CD4-positive, alpha-beta T cell treated with Interleukin-15 for 1 hour (primary cell): ENCODE results near the gene BORCS5.

Experiments
- DNase-seq: peaks from one replicate; pipeline ENCODE4 v3.0.0-alpha.2; 2020

BORCS5 gene

GRCh38 chr12:12436831-12437345 lies 80.0 kb downstream of the BORCS5 start:
- DNase-seq, result no peak

- DNase-seq, result peak; percentile 69
Observed at GRCh38 chr12:12439636-12440035, 82.8 kb downstream of the BORCS5 start.

GRCh38 chr12:12440784-12441428 lies 84.0 kb downstream of the BORCS5 start:
- no peak for DNase-seq

DNA sequence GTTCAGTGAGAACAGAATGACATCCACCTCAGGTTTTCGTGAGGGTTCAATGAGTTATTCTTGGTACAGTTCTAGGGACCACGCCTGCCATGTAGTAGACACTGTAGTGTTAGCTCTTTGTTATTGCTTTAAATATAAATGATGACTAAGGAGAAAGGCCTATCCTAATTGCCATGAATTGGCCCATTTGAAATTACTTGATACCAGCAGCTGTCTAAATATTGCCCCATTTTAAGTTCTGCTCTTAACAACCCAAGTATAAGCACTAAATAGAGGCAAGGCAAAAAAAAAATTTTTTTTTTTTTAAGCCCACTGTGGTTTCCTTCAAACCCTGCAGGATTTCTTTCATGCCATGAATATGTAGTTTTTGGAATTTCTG lies 84.5 kb downstream of the BORCS5 start:
- no peak for DNase-seq

DNA sequence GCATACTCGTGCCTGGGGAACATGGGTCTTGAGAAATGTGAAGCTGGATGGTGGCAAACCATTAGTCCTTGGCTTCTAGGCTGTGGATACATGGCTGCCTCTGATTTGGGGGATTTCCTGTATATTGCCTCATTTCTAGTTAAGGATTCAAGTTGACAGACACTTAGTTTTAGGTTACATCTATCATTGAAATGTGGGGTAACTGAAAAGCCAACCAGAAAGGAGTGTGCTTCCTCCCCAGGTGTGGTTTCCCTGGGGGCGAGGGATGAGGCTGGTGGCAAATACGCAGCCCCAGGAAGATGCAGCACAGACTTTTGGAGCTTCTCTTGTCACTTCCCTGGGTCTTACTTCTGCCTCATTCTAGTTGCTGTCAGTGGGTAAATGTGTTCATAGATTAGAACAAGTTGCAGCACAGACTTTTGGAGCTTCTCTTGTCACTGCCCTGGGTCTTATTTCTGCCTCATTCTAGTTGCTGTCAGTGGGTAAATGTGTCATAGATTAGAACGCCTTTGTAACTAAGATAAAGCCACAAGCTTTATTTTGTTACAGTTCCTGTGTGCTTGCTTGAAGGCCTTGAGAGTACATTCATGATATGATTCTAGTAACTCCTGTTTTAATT lies 85.1 kb downstream of the BORCS5 start:
- DNase-seq, result peak; percentile 67

DNA sequence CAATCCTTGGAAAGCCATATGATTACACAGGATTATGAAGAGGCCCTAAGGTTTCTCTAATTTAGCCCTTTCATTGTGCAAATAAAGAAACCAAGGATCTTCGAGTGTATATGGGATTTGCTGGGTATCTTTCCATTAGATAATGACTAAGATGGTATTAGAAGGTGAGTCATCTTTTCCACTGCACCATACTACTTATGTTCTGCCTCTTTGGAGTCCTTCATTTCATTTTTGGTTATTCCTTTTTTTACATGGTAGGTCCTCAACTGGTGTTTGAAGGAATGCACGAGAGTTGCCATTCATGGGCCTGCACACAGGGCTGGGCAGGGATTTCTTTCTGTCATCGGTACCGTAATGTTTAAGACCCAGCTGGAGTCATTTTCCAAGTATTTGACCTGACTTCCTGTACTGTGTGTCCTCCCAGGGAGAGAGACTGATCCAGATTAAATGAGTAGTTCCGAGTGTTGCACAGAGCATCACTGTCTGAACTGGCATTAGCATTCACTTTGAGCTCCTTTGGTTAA lies 85.7 kb downstream of the BORCS5 start:
- no peak for DNase-seq

DNA sequence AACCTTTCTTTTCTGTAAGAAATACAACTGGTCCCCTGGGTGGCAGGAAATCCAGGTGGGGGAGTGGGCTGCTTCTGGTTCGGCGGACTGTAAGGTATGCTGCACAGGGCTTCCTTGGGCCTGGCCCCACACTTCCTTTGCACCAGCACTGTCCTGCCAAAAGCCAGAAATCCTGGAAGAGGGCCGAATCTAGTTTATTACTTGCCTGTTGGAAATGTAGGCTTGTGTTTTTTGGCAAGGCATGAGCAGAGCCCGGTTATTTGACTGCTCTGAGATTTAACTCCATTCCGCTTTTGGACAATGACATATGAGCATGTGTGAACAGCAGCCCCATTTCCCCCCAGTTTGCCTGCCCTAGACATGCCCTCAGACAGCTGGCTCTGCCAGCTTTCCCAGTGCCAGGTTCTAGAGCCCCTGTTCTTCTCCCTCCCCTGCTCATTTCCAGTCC lies 86.6 kb downstream of the BORCS5 start:
- no peak for DNase-seq

DNA sequence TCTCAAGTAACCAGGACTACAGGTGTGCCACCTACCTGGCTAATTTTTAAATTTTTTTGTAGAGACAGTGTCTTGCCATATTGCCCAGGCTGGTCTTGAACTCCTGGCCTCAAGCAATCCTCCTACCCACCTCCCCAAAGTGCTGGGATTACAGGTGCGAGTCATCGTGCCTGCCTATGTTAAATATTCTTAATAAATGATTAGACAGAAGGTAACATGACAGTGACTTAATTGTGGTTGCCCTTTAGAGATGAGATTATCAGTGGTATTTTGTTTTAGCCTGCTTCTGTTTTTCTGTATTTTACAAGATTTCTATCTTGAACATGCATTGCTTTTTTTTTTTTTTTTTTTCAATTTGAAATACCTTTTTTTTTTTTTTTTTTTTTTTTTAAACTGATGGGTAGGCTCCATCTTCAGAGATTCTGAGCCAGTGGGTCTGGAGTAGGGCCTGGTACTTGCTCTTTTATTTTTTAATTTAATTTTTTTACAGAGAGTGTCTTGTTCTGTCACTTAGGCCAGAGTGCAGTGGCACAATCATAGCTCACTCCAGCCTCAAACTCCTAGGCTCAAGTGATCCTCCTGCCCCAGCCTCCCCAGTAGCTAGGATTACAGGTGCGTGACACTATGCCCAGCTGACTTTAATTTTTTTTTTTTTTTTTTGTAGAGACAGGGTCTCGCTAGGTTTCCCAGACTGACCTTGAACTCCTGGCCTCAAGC lies 88.4 kb downstream of the BORCS5 start:
- no peak for DNase-seq

- DNase-seq, result no peak
Observed at GRCh38 chr12:12445882-12446181, 89.0 kb downstream of the BORCS5 start.

DNA sequence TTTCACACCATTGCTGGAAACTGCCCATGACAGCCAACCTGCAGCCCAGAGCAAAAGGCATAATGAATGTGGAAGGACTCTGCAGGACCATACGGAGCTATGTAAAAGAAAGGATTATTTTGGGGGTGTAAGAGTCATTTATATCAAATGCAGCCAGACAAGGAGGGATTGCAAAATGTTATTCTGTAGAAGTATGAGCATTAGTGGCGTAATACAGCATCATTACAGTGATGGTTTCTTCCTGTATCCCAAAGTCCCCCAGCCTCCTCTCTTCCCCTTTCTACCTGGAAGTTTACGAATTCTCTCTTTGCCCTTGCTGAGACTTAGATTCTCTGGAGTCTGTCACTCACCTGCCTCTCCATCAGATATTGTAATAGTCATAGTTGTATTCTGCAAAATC lies 89.9 kb downstream of the BORCS5 start:
- no peak for DNase-seq

DNA sequence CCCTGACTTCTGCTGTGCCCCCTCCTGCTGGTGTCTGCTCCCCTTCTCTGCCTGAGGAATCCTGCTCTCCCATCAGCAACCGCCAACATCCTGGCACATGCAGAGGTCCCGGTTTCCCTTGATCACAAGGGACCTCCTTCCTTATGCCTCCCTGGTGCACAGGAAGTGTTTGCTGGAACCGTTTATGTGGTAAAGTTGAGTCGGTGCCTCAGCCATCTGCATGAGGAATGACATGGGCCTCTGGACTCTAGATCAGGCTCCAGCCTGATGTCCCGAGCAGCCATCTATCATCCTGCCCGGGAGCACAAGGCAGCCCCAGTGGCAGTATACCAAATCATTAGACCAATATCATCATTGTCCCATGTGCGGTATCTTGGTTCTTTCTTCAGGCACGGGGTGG lies 90.4 kb downstream of the BORCS5 start:
- no peak for DNase-seq

GRCh38 chr12:12447837-12448236 lies 91.0 kb downstream of the BORCS5 start:
- no peak for DNase-seq

- peak; percentile 61 for DNase-seq
Observed at GRCh38 chr12:12449533-12450025, 92.7 kb downstream of the BORCS5 start.

DNA sequence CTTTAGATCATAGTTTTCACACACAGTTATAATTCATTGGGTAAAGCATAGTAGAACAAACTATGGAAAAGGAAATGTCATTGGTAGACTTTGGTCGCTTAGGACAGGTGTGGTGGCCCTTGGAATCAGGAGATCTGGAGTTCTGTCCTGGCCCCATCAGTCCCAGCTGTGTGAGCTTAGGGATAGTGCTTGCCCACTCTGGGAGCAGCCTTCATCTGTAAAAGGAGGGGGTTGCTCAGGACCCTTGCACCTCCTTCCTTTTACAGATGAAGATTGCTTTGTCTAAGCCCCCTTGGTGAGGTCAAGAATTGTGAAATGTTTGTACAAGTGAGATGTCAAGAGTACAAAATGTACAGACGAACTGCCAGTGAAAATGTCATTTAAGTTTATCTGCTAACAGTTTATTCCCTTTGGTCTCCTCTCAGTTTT lies 93.2 kb downstream of the BORCS5 start:
- no peak for DNase-seq

GRCh38 chr12:12451098-12451497 lies 94.2 kb downstream of the BORCS5 start:
- no peak for DNase-seq

- DNase-seq, result no peak
Observed at GRCh38 chr12:12452326-12452902, 95.5 kb downstream of the BORCS5 start.

- no peak for DNase-seq
Observed at GRCh38 chr12:12453635-12454034, 96.8 kb downstream of the BORCS5 start.

GRCh38 chr12:12454315-12454714 lies 97.4 kb downstream of the BORCS5 start:
- no peak for DNase-seq

DNA sequence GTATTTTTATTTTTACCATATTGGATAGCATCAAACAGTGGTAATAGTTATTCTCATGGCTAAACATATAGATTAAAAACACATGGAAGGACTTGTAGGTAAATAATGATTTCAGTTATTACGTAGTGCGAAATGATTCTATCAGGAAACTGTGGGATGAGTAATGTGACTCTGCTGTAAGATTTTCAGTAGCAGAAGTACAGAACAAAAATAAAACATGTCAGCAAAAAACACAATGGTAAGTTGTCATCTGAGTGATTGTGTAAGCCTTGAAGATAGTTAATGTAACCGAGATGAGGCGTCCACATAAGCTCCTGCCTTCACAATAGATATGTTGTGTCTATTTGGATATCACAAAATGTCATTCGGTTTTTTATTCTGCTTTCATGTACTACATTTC lies 99.8 kb downstream of the BORCS5 start:
- no peak for DNase-seq

- DNase-seq, result no peak
Observed at GRCh38 chr12:12460935-12461922, 104.4 kb downstream of the BORCS5 start.

- no peak for DNase-seq
Observed at GRCh38 chr12:12461923-12462315, 105.0 kb downstream of the BORCS5 start.

DNA sequence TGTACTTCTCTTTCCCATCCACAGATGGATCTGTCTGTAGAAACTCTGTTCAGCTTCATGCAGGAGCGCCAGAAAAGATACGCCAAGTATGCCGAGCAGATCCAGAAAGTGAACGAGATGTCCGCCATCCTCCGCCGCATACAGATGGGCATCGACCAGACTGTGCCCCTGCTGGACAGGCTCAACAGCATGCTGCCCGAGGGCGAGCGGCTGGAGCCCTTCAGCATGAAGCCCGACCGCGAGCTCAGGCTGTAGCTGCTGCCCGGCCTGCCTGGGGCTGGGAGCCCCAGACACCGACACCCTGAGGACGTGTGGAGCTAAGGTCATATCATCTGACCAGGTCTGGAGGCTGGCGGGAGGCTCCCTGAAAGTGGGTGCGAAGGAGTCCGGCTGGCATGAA lies 108.6 kb downstream of the BORCS5 start:
- DNase-seq, result no peak
